CD4-positive, alpha-beta T cell treated with Interleukin-6 at 100 ng/mL for 8 hours (primary cell): ENCODE data around the gene PKD2.
"Not testable (repeated sequence)": the region's sequence is repeated elsewhere in the genome, so short reads cannot be mapped to it uniquely, and the experiment has no call there.

Experiments used
- DNase-seq: peaks from one replicate; pipeline ENCODE4 v3.0.0-alpha.2; 2020; ENCODE audit warnings: mixed read lengths, low spot score

Gene PKD2

GRCh38 chr4:88070031-88070430 lies 62.6 kb downstream of the PKD2 start:
- DNase-seq, result no peak

GRCh38 chr4:88075336-88075735 lies 67.9 kb downstream of the PKD2 start:
- no peak for DNase-seq

- DNase-seq, result no peak
These were observed 70.6 kb downstream of the PKD2 start for GRCh38 chr4:88077911-88078524.

GRCh38 chr4:88078579-88078978 lies 71.1 kb downstream of the PKD2 start:
- no peak for DNase-seq

DNA sequence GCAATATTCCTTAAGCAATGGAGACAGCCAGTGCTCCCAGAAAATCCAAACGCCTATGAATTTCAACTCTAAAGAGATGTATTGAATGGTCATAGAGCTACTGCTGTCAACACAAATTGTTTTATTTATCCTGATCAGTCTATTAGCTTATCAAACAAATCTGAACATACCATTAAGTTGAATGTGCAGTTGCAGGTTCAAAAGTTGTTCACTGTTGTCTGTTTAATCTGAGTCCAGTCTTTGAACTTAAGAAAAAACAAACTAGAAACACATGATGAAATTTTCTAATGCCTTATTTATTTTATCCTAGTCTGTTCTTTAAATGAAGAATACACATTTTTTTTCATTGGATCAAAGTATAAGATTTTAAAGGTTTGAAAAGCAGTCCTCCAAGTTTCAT lies 73.2 kb downstream of the PKD2 start:
- no peak for DNase-seq

DNA sequence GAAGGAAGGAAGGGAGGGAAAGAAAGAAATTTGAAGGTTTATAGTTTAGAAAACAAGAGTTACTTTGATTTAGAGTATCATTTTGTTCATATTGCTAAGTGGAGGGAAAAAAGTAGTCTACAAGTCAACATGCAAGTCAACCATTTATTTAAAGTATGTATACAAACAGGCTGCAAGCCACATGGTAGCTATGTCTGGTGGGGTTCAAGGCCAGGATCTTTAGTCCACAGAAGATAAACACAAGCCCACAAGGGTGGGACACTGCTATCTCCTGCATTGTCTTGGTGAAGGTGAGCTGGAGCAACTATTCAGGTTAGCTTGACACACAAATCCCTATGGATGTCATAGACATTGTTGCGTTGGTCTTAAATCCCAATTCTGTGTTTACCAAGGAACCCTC lies 79.6 kb downstream of the PKD2 start:
- no peak for DNase-seq

GRCh38 chr4:88090898-88091297 lies 83.5 kb downstream of the PKD2 start:
- DNase-seq, result no peak

GRCh38 chr4:88091378-88091777 lies 83.9 kb downstream of the PKD2 start:
- DNase-seq, result no peak

DNA sequence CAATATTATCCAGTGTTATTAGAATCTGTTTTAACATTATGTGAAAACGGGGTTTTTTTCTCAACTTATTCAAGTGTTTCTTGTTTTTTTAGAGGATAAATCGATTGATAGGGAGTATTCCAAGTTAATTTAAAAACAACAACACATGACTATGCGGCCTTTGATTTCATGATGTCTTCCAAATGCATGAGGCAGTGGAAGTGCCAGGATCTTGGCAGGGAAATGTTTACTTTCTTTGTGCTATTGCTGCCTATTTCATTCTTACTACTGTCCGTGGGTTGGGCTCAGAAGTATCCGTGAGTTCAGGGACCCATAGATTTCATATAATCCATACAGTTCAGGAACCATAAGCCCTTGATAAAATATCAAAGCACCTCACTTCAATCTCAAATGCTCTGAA lies 86.4 kb downstream of the PKD2 start:
- no peak for DNase-seq

DNA sequence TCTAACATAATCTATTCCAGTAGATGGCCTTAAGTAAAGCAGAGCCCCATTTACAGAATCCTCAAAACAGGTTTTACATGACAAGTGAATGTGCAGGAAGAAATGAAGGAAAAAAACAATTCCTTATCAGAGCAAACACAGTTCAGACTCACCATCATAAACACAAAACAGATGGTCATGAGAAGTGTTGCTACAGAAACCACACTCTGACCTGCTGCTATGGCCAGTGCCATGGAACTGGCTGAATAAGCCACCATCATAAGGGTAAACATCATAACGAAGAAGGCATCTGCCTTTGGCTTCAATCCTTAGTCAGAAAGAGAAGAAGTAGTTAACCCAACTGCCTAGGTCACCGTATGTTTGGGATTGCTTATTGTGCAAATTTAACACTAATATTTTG lies 89.9 kb downstream of the PKD2 start:
- no peak for DNase-seq

- DNase-seq, result no peak
These were observed 90.3 kb downstream of the PKD2 start for GRCh38 chr4:88097781-88098180.

GRCh38 chr4:88098993-88099752 lies 91.7 kb downstream of the PKD2 start:
- DNase-seq, result no peak

GRCh38 chr4:88101165-88101564 lies 93.7 kb downstream of the PKD2 start:
- DNase-seq, result no peak

GRCh38 chr4:88102026-88102425 lies 94.6 kb downstream of the PKD2 start:
- no peak for DNase-seq

- DNase-seq, result no peak
These were observed 97.6 kb downstream of the PKD2 start for GRCh38 chr4:88104902-88105610.

DNA sequence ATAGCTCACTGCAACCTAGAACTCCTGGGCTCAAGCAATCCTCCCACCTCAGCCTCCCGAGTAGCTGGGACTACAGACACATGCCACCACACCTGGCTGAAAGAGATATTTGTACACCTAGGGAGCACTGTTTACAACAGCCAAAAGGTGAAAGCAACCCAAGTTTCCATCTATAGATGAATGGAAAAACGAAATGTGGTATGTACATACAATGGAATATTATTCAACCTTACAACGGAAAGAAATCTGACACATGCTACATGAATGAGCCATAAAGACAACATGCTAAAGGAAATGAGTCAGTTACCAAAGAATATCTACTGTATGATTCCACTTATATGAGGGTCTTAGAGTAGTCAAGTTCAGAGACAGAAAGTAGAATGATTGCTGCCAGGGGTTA lies 98.8 kb downstream of the PKD2 start:
- no peak for DNase-seq

GRCh38 chr4:88107406-88108107 lies 100.1 kb downstream of the PKD2 start:
- no peak for DNase-seq

GRCh38 chr4:88108108-88108465 lies 100.7 kb downstream of the PKD2 start:
- not testable (repeated sequence) for DNase-seq

- DNase-seq, result no peak
These were observed 101.3 kb downstream of the PKD2 start for GRCh38 chr4:88108747-88109122.

GRCh38 chr4:88109123-88109881 lies 101.9 kb downstream of the PKD2 start:
- DNase-seq, result no peak

DNA sequence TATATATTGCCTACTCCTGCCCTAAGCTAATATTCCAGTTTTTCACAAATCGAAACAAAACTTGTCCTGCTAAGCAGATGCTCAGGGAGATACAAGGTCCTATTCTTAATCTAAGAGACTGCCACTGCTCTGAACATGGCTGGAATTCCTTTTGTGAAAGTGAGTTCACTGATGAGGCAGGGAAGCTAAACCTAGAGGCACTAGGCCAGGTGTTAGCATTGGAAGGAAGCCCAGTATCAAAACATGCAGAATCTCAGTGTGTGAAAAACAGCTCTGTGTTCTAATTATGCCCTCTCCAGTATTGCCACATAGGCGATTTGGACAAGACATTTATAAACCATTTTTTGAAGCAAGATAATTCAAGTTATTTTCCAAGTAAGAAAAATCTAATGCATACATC lies 103.4 kb downstream of the PKD2 start:
- no peak for DNase-seq

DNA sequence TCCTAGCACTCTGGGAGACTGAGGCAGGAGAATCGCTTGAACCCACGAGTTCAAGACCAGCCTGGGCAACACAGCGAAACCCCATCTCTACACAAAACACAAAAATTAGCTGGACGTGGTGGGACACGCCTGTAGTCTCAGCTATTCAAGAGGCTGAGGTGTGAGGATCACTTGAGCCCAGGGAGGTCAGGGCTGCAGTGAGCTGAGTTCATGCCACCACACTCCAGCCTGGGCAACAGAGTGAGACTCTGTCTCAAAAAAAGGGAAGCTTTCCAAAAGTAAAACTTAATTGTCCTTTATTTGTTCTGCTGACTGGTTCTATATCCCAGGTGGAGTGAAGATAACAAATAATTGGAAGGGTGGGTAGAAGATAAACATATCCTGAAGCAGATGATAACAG lies 105.4 kb downstream of the PKD2 start:
- no peak for DNase-seq
